Measurements from ENCODE around the gene GALNT7.
"Not testable (repeated sequence)": the region's sequence is repeated elsewhere in the genome, so short reads cannot be mapped to it uniquely, and the experiment has no call there.

The GALNT7 gene

GRCh38 chr4:173168396-173169177 is at the start of gene GALNT7:
TSS of gene GALNT7 (plus strand) at chr4:173168811. CDS start at chr4:173168836, 25 bp downstream.
- DNase-seq (ENCODE audit: low read depth), result peak; percentile 57

DNA sequence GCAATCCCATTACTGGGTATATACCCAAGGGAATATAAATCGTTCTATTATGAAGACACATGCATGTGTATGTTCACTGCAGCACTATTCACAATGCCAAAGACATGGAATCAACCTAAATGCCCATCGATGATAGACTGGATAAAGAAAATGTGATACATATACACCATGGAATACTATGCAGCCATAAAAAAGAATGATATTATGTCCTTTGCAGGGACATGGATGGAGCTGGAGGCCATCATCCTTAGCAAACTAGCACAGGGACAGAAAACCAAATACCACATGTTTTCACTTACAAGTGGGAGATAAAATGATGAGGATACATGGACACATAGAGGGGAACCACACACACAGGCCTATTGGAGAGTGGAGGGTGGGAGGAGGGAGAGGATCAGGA is 49.8 kb upstream of the GALNT7 start:
- not testable (repeated sequence) for DNase-seq (ENCODE audit: low read depth)

DNA sequence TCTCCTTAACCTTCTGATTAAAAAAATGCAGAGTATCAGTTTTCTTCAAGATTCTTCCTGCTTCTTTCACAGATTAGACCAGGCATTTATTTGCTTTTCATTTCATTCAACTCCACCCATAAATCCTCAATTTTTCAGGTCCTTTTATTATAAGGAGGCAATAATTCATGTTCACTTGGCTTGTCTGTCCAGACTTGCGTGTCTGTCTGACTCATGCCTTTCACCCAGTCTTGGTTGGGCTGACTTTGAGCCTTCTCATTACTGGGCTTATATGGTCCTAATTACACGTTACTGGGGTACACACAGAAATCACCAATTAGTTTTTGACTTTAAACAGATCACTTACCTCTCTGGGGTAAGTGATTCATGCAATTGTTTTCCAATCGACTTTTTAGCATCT is 48.8 kb upstream of the GALNT7 start:
- no peak for DNase-seq (ENCODE audit: low read depth)

GRCh38 chr4:173121076-173121561 is 47.5 kb upstream of the GALNT7 start:
- DNase-seq (ENCODE audit: low read depth), result no peak

GRCh38 chr4:173124209-173124865 is 44.3 kb upstream of the GALNT7 start:
- no peak for DNase-seq (ENCODE audit: low read depth)

DNA sequence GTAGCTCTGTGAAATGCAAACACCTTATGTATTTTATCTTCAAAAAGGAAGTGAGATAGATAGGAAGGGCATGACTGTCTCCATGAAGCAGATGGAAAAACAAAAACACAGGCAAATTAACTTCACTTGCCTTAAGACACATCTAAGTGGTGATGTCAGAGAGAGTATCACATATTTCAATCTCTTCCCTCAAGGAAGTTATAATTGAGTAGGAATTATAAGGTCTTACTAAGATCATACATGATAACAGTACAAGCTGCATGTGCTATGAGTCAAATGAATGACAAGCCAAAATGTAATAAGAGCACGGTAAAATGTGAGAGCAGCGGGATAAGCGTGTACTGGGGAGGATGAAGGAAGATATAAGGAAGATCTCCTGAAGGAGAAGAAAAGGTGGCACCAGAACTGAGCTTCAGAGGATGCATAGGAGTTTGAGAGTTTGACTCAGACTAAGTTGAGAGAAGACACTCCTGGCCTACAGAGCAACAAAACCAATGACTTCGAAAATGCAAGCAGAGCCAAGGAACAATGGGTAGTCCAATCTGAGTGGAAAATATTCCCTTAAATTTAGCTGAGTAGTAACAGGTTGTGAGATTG is 43.3 kb upstream of the GALNT7 start:
- no peak for DNase-seq (ENCODE audit: low read depth)

- DNase-seq (ENCODE audit: low read depth), result no peak
These were observed 40.3 kb upstream of the GALNT7 start for GRCh38 chr4:173128199-173128890.

DNA sequence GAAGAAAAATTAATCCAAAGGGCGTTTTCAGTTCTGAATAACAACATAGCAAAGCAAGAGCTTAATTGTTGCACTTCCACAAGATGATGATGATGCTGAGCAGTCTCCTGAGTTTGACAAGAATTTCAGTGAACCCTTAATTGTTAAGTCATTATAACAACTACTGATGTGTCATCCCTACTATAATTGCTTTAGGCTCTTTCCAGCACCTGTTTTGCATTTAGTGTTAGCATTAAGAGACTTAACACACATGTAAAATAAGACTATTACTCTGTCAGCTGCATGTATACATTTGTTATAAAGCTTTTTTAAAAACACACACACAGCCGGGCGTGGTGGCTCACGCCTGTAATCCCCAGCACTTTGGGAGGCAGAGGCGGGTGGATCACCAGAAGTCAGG is 37.9 kb upstream of the GALNT7 start:
- no peak for DNase-seq (ENCODE audit: low read depth)

GRCh38 chr4:173134426-173134825 is 34.2 kb upstream of the GALNT7 start:
- DNase-seq (ENCODE audit: low read depth), result no peak

GRCh38 chr4:173135241-173135847 is 33.3 kb upstream of the GALNT7 start:
- no peak for DNase-seq (ENCODE audit: low read depth)

GRCh38 chr4:173138624-173139023 is 30.0 kb upstream of the GALNT7 start:
- DNase-seq (ENCODE audit: low read depth), result no peak

- no peak for DNase-seq (ENCODE audit: low read depth)
These were observed 29.1 kb upstream of the GALNT7 start for GRCh38 chr4:173139561-173139960.

DNA sequence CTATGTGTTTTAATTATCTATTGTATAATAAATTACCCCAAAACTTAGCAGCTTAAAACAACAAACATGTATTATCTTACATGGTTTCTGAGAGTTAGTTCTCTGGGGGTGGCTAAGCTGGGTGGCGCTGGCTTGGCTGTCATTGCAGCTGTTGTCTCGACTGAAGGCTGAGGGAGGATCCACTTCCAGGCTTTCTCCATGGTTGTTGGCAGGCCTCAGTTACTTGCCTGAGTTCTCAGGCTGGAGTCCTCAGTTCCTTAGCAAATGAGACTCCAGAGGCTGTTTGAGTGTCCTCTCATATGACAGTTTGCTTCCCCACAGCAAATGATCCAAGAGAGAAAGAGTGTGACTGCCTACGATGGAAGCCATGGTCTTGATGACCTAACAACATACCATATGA is 23.5 kb upstream of the GALNT7 start:
- DNase-seq (ENCODE audit: low read depth), result no peak

- no peak for DNase-seq (ENCODE audit: low read depth)
These were observed 22.2 kb upstream of the GALNT7 start for GRCh38 chr4:173146456-173146855.

- no peak for DNase-seq (ENCODE audit: low read depth)
These were observed 17.1 kb upstream of the GALNT7 start for GRCh38 chr4:173151496-173151895.

DNA sequence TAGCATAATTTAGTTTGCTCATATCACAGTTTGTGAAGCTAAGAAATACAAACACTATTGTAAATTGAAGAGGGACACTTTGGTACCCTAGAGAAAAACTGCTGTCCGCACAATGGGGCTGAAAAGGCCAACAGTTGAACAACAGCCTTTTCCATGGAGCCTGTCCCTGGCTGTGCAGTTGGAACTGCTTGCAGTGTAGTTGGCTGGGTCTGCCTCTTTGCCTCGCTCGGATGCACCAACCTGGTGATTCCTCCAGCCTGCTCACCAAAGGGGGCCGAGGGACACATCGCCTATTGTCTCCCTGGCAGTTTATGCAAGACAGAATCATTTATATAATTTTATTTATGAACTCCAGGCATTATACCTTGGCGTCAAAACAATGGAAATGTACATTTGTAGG is 16.5 kb upstream of the GALNT7 start:
- DNase-seq (ENCODE audit: low read depth), result no peak

GRCh38 chr4:173153445-173153844 is 15.2 kb upstream of the GALNT7 start:
- DNase-seq (ENCODE audit: low read depth), result no peak

DNA sequence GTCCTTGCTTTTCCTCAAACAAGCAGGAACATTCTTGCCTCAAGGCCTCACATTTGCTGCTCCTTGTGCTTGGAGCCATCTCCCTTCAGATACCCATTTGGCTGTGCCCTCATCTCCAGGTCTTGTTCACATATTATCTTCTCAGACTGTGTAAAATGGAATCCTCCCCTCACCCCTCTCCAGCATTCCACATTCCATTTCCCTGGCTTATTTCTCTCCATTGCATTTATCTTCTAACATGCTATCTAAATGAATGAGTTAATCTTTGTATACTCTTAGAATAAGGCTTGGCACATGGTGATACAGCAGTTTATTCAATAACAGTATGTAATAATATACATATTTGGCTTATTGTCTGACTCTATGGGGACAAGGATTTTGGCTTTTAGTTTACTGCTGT is 8.8 kb upstream of the GALNT7 start:
- DNase-seq (ENCODE audit: low read depth), result no peak

- no peak for DNase-seq (ENCODE audit: low read depth)
These were observed 7.7 kb upstream of the GALNT7 start for GRCh38 chr4:173160871-173161270.

DNA sequence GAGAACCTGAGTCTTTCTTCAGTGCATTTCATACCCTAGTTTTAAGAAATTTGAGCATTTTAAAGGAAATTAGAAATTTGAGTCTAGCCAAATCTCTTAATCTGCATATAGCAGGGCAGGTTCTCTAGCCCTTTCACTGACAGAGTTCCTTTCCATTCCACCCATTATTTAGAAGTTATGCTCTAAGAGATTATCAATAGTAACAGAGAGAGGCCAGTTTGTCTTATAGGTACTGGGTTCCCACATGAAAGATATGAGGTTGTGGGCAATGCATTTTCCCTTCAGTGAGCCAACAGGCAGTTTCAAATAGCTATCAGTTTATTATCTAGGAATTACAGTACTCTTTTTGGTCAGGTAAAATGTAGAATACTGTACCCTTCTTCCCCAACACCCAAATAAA is 7.3 kb upstream of the GALNT7 start:
- no peak for DNase-seq (ENCODE audit: low read depth)

DNA sequence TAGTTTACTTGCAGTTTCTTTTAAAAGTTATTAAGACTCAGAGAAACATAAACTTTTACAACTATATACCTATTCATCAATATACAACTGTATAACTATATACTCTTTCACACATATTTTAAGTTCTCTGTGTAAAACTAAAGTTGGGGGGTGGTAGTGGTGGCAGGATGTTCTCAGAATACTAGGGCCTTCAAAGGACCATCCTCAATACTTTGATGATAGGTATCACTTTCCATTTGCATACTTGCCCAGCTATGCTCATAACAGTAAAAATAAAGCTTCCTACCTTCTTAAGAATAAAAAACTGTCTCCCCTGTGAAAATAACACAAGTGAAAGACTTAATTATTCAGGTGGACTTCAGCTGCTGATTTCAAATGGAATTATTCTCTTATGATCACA is 2.9 kb upstream of the GALNT7 start:
- DNase-seq (ENCODE audit: low read depth), result no peak

DNA sequence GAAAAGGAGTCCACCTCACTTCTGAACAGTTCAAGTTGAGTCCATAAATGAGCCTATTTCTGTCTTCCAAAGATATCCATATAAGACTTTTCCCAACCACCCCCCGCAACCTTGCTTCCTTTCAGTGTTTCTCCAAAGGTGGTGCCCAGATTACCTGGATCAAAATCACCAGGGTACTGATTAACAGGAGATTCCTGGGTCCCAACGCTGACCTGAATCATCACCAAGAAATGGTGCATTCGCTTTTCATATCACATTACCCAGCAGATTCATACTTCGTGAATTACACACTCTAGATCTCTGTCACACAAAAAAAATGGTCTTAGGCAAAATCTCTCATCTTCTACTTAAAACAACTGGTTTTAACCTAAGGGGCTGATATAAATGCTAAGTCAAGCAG is 2.1 kb upstream of the GALNT7 start:
- no peak for DNase-seq (ENCODE audit: low read depth)
